Hematopoietic multipotent progenitor cell (in vitro differentiated cells): ENCODE data around the gene KCNMB1. TPM values are rescaled to one million over a fixed set of nuclear protein-coding genes. Genes with fewer than 3 reads are reported as not detected.

Experiments used
- DNase-seq, 3 donors: peaks; one replicate each; pipeline ENCODE4 v3.0.0-alpha.2; 2011 to 2015; ENCODE audit warnings: low read depth in 2 of 3, low spot score in 2 of 3
- total RNA-seq: library from RNA; depleted of rRNA; stranded (reverse); fragments of >200 nt; gene quantifications from one replicate; pipeline ENCODE4 v1.2.3, GENCODE V29; 2012

The KCNMB1 gene
- total RNA-seq, 1 donor = 0.27 TPM

DNA sequence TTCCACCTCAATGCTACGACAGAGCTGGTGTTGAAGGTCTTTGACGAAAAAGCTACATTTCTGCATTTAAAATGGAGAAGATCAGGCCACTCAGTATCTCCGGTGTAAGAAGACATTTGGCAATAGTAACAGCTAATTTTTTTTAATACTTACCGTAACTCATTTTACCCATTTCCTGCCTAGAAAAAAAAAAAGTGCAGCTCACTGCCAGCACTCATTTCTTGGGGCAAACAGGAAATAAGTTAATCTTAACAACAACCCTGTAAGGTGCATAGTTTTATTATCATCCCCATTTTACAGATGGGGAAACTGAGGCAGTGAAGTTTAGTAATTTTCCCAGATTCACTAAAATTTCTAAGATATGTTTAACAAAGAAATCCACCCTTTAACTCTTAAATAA lies 27.4 kb upstream of the KCNMB1 start:
- DNase-seq = no peak

DNA sequence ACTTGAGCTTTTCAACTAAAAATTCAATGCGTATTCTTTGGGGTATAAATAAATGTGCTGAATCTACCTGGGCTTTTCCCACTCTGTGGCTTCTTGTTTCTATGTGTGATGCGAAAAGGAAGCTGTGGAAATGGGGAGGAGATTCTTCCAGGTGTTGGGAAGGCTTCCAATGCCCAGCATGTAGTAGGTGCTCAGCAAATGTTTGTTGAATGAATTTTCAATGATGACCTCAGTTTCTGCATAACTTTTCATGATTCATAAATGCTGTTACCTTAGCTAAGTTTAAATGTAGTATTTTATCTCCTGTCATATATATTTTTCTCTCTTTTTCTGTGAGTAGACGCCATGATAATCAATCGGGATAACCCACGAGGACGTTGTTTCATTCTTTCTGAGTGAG lies 25.6 kb upstream of the KCNMB1 start:
- DNase-seq = no peak

DNA sequence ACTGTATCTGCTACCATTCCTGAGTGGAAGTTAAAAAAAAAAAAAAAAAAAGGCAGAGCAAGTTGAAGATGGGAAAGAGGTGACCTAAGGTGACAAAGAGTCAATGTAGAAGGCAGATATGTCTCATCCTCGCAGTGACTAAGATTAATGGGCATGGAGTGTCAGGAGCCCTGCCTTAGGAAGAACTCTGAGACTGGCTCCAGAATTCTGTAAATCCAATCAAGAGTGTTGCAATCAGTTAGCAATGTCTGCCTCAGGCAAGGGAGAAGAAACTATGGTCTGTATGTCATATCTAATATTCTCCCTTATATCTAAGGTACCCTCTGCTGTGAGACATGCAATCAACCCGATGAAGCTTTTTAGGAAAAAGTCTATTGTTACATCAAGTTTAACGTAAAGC lies 24.7 kb upstream of the KCNMB1 start:
- DNase-seq = no peak

DNA sequence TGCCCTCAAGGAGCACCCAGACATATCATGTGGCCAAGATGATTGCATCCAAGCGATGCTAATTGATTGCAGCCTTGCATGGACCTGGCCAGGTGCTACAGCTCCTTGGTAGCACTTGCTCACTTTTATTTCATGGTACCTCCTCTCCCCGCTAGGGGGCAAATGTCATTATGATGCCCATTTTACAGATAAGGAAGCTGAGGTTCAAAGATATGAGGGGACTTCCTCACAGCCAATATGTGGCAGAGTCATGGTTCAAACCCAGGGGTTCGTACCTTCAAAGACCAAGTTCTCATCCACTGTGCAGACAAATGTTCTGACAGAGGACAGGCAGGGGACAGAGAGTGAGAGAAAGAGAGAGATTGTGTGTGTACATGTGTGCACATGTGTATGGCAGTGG lies 21.9 kb upstream of the KCNMB1 start:
- DNase-seq = no peak

- DNase-seq = no peak
These were observed 21.2 kb upstream of the KCNMB1 start for GRCh38 chr5:170410401-170410800.

DNA sequence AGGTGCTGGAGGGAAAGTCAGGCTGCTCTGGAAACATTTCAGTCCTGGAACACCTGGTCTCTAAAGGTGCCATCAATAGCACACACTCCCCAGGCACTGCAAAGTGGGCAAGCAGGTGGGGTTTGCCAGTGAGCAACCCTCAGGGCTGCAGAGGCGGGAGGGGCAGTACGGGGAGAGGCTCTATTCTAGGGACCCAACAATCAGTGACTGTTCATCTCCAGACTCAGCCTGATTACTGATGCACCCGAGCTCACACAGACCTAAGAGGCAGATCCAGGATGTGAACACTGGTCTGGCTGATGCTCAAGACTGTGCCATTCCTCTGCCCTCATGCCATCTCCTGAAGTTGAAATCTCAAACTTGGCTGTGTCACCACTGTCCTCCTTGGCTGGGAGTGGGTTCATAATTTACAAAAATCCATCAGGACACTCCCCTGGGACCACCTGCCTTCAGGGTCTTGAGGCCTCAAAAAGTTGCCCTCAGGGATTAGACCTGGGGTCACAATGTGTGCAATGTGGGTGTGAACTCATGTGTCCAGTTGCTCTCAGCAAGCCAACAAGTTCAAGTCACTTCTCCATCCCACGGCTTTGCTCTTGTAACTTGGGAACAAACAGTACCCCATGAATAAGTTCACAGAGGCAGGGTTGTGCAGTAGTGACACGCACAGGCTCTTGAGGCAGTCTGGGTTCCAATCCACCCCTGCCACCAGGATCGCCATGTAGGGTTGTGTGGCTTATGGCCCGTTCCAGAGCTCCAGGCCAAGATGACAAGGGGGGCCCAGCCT lies 19.9 kb upstream of the KCNMB1 start:
- no peak for DNase-seq

GRCh38 chr5:170408226-170408625 lies 19.1 kb upstream of the KCNMB1 start:
- no peak for DNase-seq

GRCh38 chr5:170407062-170407461 lies 17.9 kb upstream of the KCNMB1 start:
- DNase-seq = peak in 1 of 3 donors; percentile 29

DNA sequence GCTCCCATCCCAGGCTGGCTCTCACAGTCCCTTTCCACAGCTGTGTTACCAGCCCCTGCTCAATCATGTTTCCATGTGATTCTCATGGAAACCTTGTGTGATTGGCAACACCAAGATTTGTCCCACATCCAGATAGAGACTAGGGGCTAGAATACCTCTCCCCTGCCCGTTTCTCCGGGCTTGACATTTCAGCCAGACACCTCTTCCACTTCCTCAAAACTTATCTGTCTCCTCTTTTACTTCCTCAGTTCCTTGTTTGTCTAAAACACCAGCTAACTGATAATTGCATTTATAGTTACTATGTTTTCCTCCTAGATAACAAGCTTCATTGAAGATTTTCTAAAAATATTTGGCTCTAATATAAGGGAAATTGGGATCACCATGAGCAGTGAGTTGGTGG lies 16.6 kb upstream of the KCNMB1 start:
- peak in 1 of 3 donors; percentile 40 for DNase-seq

DNA sequence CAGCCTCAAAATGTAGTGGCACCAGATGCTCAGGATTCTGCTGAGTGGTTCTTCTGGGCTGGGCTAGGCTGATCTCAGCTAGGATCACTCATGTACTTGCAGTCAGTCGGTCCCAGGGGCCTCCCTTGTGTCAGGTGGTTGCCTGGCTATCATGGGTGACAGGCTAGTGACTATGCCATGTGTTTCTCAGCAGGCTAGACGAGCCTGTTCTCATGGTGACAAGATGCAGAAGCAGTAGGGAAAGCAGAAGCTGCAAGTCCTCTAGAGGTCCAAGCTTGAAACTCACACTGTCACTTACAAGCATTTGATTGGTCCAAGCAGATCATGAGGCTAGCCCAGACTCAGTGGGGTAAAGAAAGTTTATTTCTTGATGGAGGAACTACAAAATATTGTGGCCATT lies 15.2 kb upstream of the KCNMB1 start:
- DNase-seq = peak in 2 of 3 donors; percentile 47 to 70

GRCh38 chr5:170403675-170404074 lies 14.5 kb upstream of the KCNMB1 start:
- peak in 1 of 3 donors; percentile 42 for DNase-seq

GRCh38 chr5:170402508-170402907 lies 13.3 kb upstream of the KCNMB1 start:
- no peak for DNase-seq

DNA sequence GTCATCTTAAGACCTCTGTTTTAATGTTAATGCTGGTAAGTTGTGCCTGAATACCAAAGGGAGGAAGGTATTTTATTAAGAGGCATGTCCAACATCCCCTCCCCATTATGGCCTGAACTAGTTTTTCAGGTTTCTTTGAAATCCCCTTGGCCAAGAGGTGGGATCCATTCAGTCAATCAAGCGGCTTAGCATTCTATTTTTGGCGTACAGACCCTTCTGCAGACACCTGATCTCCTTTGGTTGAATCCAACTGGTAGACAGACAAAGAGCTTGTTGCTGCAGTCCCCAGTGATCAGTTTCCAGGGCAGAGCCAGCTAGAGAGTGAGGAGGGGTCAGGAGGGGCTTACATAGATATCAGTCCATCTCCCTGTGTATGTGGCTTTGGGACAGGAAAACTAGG lies 7.9 kb upstream of the KCNMB1 start:
- no peak for DNase-seq

DNA sequence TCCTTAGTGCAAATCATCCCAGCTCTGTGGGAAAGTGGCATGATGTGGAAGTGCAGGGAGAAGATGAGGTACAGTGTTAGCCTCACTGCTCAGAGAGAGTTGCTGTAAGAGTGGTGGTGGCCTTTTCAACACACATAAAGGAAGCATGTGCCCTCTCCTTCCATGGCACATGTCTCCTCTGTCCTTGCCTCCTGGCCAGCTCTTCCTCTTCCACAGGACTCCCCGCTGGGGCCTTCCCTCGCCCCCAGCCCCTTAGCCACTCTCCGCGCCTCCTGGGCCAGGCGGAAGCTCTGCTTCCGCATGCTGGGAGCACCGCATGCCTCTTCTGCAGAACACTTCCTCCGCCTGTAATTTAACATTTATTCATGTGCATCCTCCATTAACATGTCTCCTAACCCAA lies 4.8 kb upstream of the KCNMB1 start:
- DNase-seq = peak in 1 of 3 donors; percentile 20

- DNase-seq = peak in 2 of 3 donors; percentile 53 to 69
These were observed 4.1 kb upstream of the KCNMB1 start for GRCh38 chr5:170393235-170393634.

DNA sequence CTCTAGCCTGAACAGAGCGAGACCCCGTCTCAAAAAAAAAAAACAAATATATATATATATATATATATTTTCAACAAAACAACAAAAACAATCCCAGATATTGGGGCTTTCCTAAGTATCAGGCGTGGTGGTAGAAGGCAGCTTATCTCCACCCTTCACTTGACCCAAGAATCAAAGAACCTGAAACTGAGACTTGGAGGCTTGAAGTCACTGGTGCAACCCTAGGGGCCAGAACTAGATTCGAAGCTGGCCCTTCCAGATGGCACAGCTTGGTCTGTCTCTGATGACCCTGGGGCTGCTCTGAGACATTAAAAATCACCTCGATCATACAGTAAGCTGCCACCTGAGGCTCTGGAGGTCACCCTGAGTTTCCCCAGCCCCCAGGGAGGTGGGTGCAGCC lies 1.3 kb upstream of the KCNMB1 start:
- DNase-seq = no peak

GRCh38 chr5:170389550-170389892 lies 354 bp upstream of the KCNMB1 start:
- DNase-seq = no peak

- DNase-seq = no peak
These were observed 1.2 kb downstream of the KCNMB1 start for GRCh38 chr5:170387775-170388639.

GRCh38 chr5:170386743-170387395 lies 2.3 kb downstream of the KCNMB1 start:
- DNase-seq = no peak

- no peak for DNase-seq
These were observed 5.9 kb downstream of the KCNMB1 start for GRCh38 chr5:170383227-170383626.

GRCh38 chr5:170382790-170383189 lies 6.4 kb downstream of the KCNMB1 start:
- DNase-seq = no peak
